OCI-LY1 (cell line): ENCODE measurements around the gene CCNB1.
"Not testable (repeated sequence)": the region's sequence is repeated elsewhere in the genome, so short reads cannot be mapped to it uniquely, and the experiment has no call there.

Source experiments
- H2AFZ ChIP-seq: fragments of 200-600 bp; sonication (generic), shearing (Covaris generic); 2 replicates; pipeline ENCODE4 v1.6.0; 2014; ENCODE audit warnings: antibody characterized with exemption, mild to moderate bottlenecking, low read length
- H3F3A ChIP-seq: fragments of 200-600 bp; sonication (generic), shearing (Covaris generic); 2 replicates; pipeline ENCODE4 v1.6.0; 2014; ENCODE audit warnings: mild to moderate bottlenecking, antibody characterized with exemption, low read length, moderate library complexity; ENCODE audit not compliant: insufficient read depth
- H3K27ac ChIP-seq: fragments of 200-600 bp; sonication (generic); 2 replicates; pipeline ENCODE4 v1.5.1; 2014; ENCODE audit warnings: low read length, mixed run types, mild to moderate bottlenecking, low read depth; ENCODE audit not compliant: poor library complexity, severe bottlenecking
- H3K27me3 ChIP-seq: fragments of 200-600 bp; sonication (generic); 2 replicates; pipeline ENCODE4 v1.6.0; 2014; ENCODE audit warnings: antibody characterized with exemption, mild to moderate bottlenecking, low read length, moderate library complexity; ENCODE audit not compliant: insufficient read depth
- H3K36me3 ChIP-seq: fragments of 200-600 bp; sonication (generic); 2 replicates; pipeline ENCODE4 v1.6.1; 2014; ENCODE audit warnings: mild to moderate bottlenecking, antibody characterized with exemption, low read length, moderate library complexity, mixed read lengths; ENCODE audit not compliant: insufficient read depth
- H3K4me1 ChIP-seq: fragments of 200-600 bp; sonication (generic); 2 replicates; pipeline ENCODE4 v1.5.1; 2014; ENCODE audit warnings: mild to moderate bottlenecking, low read length, moderate library complexity; ENCODE audit not compliant: insufficient read depth, severe bottlenecking
- H3K4me2 ChIP-seq: fragments of 200-600 bp; sonication (generic), shearing (Covaris generic); 2 replicates; pipeline ENCODE4 v1.6.1; 2014; ENCODE audit warnings: low read length
- H3K4me3 ChIP-seq: fragments of 200-600 bp; sonication (generic); 2 replicates; pipeline ENCODE4 v1.5.1; 2014; ENCODE audit warnings: low read length, low read depth, mild to moderate bottlenecking, mixed read lengths; ENCODE audit not compliant: poor library complexity, severe bottlenecking
- H3K79me2 ChIP-seq: fragments of 200-600 bp; shearing (Covaris generic); 2 replicates; pipeline ENCODE4 v1.6.1; 2016; ENCODE audit warnings: mixed run types, low read length, mixed read lengths; ENCODE audit not compliant: insufficient read depth
- H3K9ac ChIP-seq: fragments of 200-600 bp; sonication (generic), shearing (Covaris generic); 2 replicates; pipeline ENCODE4 v1.6.1; 2014; ENCODE audit warnings: mild to moderate bottlenecking, low read length, mixed read lengths
- H3K9me2 ChIP-seq: fragments of 200-600 bp; sonication (generic), shearing (Covaris generic); 2 replicates; pipeline ENCODE4 v1.6.1; 2014; ENCODE audit warnings: low read depth, mild to moderate bottlenecking, low read length, mixed read lengths
- H3K9me3 ChIP-seq: fragments of 200-600 bp; shearing (Covaris generic); 2 replicates; pipeline ENCODE4 v1.6.1; 2014; ENCODE audit warnings: low read length, mixed read lengths
- H4K20me1 ChIP-seq: fragments of 200-600 bp; sonication (generic), shearing (Covaris generic); 2 replicates; pipeline ENCODE4 v1.6.0; 2016; ENCODE audit warnings: mild to moderate bottlenecking, low read length; ENCODE audit not compliant: insufficient read depth
- EZH2 ChIP-seq: fragments of 200-600 bp; sonication (generic), shearing (Covaris generic); IDR thresholded peaks from 2 replicates; pipeline ENCODE4 v1.8.0; 2017; ENCODE audit warnings: borderline replicate concordance, mixed run types, mild to moderate bottlenecking, antibody characterized with exemption, low read length, moderate library complexity, mixed read lengths
- TF ChIP-seq, protein P1 (sequence below): fragments of 200-600 bp; sonication (generic), shearing (Covaris generic); IDR thresholded peaks from 2 replicates; pipeline ENCODE4 v1.5.1; 2017; ENCODE audit warnings: mild to moderate bottlenecking, antibody characterized with exemption, low read length, moderate library complexity, mixed read lengths

Gene CCNB1

DNA sequence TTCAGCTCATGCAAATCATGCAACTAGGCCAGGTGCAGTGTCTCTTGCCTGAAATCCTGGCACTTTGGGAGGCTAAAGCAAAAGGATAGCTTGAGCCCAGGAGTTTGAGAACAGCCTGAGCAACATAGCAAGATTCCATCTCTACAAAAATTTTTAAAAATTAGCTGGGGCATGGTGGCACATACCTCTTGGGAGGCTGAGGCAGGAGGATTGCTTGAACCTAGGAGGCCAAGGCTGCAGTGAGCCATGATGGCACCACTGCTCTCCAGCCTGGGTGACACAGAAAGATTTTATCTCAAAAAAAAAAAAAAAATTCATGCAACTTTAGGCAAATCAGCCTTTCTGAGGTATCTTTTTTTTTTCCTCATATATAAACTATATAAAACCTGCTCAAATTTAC is 35.6 kb upstream of the CCNB1 start:
- TF ChIP-seq EZH2: no peak
- TF ChIP-seq, protein P1, sequence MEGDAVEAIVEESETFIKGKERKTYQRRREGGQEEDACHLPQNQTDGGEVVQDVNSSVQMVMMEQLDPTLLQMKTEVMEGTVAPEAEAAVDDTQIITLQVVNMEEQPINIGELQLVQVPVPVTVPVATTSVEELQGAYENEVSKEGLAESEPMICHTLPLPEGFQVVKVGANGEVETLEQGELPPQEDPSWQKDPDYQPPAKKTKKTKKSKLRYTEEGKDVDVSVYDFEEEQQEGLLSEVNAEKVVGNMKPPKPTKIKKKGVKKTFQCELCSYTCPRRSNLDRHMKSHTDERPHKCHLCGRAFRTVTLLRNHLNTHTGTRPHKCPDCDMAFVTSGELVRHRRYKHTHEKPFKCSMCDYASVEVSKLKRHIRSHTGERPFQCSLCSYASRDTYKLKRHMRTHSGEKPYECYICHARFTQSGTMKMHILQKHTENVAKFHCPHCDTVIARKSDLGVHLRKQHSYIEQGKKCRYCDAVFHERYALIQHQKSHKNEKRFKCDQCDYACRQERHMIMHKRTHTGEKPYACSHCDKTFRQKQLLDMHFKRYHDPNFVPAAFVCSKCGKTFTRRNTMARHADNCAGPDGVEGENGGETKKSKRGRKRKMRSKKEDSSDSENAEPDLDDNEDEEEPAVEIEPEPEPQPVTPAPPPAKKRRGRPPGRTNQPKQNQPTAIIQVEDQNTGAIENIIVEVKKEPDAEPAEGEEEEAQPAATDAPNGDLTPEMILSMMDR: no peak
- Histone ChIP-seq H3K4me1 (peaks cover 15% of the 10 kb centered on the region), H3K9ac (no peak overlapping the region), H2AFZ (no peak overlapping the region), H3K9me2 (no peaks in the 10 kb centered on the region), H4K20me1 (no peaks in the 10 kb centered on the region), H3K4me2 (no peak overlapping the region), H3K27ac (no peak overlapping the region), H3F3A (peaks cover 5% of the 10 kb centered on the region; the same call in 1 of the 2 replicates), H3K9me3 (no peaks in the 10 kb centered on the region), H3K27me3 (no peaks in the 10 kb centered on the region), H3K79me2 (no peaks in the 10 kb centered on the region), H3K36me3 (peaks cover 33% of the 10 kb centered on the region), H3K4me3 (no peak overlapping the region)

DNA sequence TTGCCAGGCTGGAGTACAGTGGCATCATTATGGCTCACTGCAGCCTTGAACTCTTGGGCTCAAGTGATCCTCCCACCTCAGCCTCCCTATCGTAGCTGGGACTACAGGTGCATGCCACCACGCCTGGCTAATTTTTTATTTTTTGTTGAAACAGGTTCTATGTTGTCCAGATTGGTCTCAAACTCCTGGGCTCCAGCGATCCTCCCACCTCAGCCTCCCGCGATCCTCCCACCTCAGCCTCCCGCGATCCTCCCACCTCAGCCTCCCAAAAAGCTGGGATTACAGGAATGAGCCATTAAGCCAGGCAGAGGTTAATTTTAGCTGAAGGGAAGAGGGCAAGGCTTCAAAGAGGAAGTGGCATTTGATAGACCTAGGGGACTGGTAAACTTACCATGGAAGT is 32.8 kb upstream of the CCNB1 start:
- H3K36me3 ChIP-seq: peaks cover 14% of the 10 kb centered on the region; the same call in 1 of the 2 replicates

DNA sequence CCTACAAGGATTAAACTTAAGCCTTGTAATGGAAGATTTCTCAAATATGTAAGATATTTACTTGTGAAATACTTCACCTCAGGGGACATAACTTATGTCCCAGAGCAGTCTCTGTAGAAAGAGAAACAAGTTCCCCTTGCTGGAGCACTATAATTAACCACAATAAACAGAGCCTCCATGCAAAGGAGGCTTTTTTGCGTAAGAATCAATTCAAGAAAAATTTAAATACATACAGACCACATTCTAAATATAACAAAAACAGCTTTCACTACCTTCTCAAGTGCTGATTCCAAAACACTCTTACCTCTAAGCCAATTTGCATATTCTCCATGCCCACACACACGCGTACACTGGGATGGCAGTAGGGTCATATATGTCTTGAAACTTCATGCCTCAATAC is 30.7 kb upstream of the CCNB1 start:
- peaks cover 6% of the 10 kb centered on the region; the same call in 1 of the 2 replicates for H3K9me3 ChIP-seq
- peak overlapping the region; percentile 22; the same call in 1 of the 2 replicates for H3K9ac ChIP-seq
- no peak overlapping the region for H3K4me3 ChIP-seq
- H4K20me1 ChIP-seq: no peaks in the 10 kb centered on the region
- no peaks in the 10 kb centered on the region for H3K9me2 ChIP-seq
- H2AFZ ChIP-seq: no peak overlapping the region
- peaks cover 5% of the 10 kb centered on the region; the same call in 1 of the 2 replicates for H3F3A ChIP-seq
- TF ChIP-seq EZH2: no peak
- TF ChIP-seq, protein P1: no peak
- no peaks in the 10 kb centered on the region for H3K27me3 ChIP-seq
- H3K27ac ChIP-seq: peak overlapping the region; percentile 86
- peaks cover 18% of the 10 kb centered on the region for H3K4me1 ChIP-seq
- peak overlapping the region; percentile 41 for H3K4me2 ChIP-seq
- H3K36me3 ChIP-seq: peaks cover 8% of the 10 kb centered on the region; the same call in 1 of the 2 replicates
- H3K79me2 ChIP-seq: no peaks in the 10 kb centered on the region

More for the DNA sequence above, 32.8 kb upstream of the CCNB1 start:
- H2AFZ ChIP-seq: no peak overlapping the region
- H3K27me3 ChIP-seq: no peaks in the 10 kb centered on the region
- no peaks in the 10 kb centered on the region for H3K9me3 ChIP-seq
- H3K27ac ChIP-seq: no peak overlapping the region
- H3K79me2 ChIP-seq: no peaks in the 10 kb centered on the region
- no peaks in the 10 kb centered on the region for H3K9me2 ChIP-seq
- no peak overlapping the region for H3K9ac ChIP-seq
- H3F3A ChIP-seq: peaks cover 5% of the 10 kb centered on the region; the same call in 1 of the 2 replicates
- peaks cover 21% of the 10 kb centered on the region for H3K4me1 ChIP-seq
- no peaks in the 10 kb centered on the region for H4K20me1 ChIP-seq
- TF ChIP-seq, protein P1: no peak
- TF ChIP-seq EZH2: no peak
- H3K4me3 ChIP-seq: no peak overlapping the region
- H3K4me2 ChIP-seq: no peak overlapping the region

DNA sequence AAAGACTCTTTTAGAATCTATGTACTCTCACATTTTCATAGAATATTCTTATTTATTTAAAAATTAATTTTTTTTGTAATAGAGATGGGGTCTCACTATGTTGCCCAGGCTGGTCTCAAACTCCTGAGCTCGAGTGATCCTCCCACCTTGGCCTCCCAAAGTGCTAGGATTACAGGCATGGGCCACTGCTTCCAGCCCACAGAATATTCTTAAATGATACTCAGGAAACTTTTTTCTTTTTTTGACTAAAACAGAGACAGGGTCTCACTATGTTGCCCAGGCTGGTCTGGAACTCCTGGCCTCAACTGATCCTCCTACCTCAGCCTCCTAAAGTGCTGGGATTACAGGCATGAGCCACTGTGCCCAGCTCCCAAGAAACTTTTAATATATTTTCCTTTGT is 29.7 kb upstream of the CCNB1 start:
- not testable (repeated sequence) for H3K9me2 ChIP-seq, H3K9me3 ChIP-seq, H3K4me3 ChIP-seq, H3K79me2 ChIP-seq, H2AFZ ChIP-seq, H3K36me3 ChIP-seq, H3F3A ChIP-seq, H3K4me2 ChIP-seq, H3K27ac ChIP-seq, H4K20me1 ChIP-seq, H3K9ac ChIP-seq, H3K27me3 ChIP-seq
- peaks cover 18% of the 10 kb centered on the region for H3K4me1 ChIP-seq
